GM23338 (cell line): Measurements from ENCODE around the gene CCNT2.

ENCODE experiments used
- CREB1 ChIP-seq: fragments of 250-450 bp; sonication (Bioruptor Pico); IDR thresholded peaks from 2 replicates; pipeline ENCODE4 v1.5.0; 2020; ENCODE audit warnings: low read depth, mild to moderate bottlenecking, moderate library complexity
- EZH2 ChIP-seq: fragments of 200-600 bp; sonication (generic); IDR thresholded peaks from one replicate; pipeline ENCODE4 v1.8.0; 2017; ENCODE audit warnings: antibody characterized with exemption, mild to moderate bottlenecking, low read depth; ENCODE audit not compliant: unreplicated experiment
- EZH2phosphoT487 ChIP-seq: fragments of 200-600 bp; sonication (generic); IDR thresholded peaks from one replicate; pipeline ENCODE4 v1.8.1; 2018; ENCODE audit warnings: antibody characterized with exemption; ENCODE audit not compliant: unreplicated experiment
- POLR2AphosphoS5 ChIP-seq: IDR thresholded peaks from 2 replicates; pipeline ENCODE4 v1.6.1; 2016; ENCODE audit warnings: antibody characterized with exemption, low read depth
- STAT1 ChIP-seq: IDR thresholded peaks from one replicate; pipeline ENCODE4 v1.6.1; 2016; ENCODE audit warnings: antibody characterized with exemption; ENCODE audit not compliant: unreplicated experiment
- ZNF331 ChIP-seq: fragments of 250-450 bp; sonication (Bioruptor Pico); IDR thresholded peaks from 2 replicates; pipeline ENCODE4 v1.5.0; 2020; ENCODE audit warnings: low read depth, mild to moderate bottlenecking, moderate library complexity
- TF ChIP-seq, protein P1 (sequence below), 2 experiments: fragments of 200-600 bp in 1 of 2; sonication (generic) in 1 of 2; conservative IDR thresholded peaks; 2 replicates each; pipeline versions ENCODE4 v1.5.1 to v1.6.1; 2016 to 2017; ENCODE audit warnings: antibody characterized with exemption in 2 of 2, low read depth in 2 of 2, mild to moderate bottlenecking in 2 of 2, moderate library complexity in 1 of 2
- TF ChIP-seq, protein P2 (sequence below): IDR thresholded peaks from one replicate; pipeline ENCODE4 v1.6.1; 2018; ENCODE audit warnings: antibody characterized with exemption; ENCODE audit not compliant: unreplicated experiment

DNA sequence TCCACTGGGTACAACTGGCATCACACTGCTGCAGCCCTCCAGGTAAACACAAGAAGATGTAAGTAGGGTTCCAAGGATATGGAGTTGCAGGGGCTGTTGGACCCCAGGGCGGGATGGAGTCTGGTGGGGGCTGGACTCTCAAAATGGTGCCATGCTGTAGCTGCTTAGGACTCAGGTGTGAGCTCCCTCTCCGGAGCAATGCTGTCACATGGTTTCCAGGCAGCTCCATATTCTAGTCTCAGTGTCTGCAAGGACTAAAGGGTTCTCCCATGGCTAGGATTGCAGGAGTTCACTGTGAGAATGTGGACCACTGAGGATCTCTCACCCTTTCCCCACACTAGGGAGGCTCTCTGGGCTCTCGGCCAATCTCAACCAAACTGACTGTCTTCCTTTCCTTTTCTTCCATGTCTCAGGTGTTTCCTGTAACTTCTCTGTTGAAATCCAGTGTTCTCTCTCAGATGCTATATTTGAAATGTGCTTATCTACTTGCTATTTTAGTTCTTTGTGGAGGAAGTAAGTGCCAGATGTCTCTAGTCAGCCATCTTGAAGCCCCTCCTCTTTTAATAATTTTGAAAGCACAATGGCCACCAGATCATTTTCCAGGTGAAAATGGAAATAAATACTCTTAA lies 57.6 kb downstream of the CCNT2 start:
- TF ChIP-seq, protein P1, sequence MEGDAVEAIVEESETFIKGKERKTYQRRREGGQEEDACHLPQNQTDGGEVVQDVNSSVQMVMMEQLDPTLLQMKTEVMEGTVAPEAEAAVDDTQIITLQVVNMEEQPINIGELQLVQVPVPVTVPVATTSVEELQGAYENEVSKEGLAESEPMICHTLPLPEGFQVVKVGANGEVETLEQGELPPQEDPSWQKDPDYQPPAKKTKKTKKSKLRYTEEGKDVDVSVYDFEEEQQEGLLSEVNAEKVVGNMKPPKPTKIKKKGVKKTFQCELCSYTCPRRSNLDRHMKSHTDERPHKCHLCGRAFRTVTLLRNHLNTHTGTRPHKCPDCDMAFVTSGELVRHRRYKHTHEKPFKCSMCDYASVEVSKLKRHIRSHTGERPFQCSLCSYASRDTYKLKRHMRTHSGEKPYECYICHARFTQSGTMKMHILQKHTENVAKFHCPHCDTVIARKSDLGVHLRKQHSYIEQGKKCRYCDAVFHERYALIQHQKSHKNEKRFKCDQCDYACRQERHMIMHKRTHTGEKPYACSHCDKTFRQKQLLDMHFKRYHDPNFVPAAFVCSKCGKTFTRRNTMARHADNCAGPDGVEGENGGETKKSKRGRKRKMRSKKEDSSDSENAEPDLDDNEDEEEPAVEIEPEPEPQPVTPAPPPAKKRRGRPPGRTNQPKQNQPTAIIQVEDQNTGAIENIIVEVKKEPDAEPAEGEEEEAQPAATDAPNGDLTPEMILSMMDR (conservative IDR thresholded peaks at IDR 0.05; ENCODE audit: low read depth in 2 of 2), result no peak
- TF ChIP-seq EZH2 (no peak), POLR2AphosphoS5 (no peak), STAT1 (no peak), CREB1 (no peak), ZNF331 (CRISPR knock-in tag) (no peak), EZH2phosphoT487 (no peak)
- TF ChIP-seq, protein P2, sequence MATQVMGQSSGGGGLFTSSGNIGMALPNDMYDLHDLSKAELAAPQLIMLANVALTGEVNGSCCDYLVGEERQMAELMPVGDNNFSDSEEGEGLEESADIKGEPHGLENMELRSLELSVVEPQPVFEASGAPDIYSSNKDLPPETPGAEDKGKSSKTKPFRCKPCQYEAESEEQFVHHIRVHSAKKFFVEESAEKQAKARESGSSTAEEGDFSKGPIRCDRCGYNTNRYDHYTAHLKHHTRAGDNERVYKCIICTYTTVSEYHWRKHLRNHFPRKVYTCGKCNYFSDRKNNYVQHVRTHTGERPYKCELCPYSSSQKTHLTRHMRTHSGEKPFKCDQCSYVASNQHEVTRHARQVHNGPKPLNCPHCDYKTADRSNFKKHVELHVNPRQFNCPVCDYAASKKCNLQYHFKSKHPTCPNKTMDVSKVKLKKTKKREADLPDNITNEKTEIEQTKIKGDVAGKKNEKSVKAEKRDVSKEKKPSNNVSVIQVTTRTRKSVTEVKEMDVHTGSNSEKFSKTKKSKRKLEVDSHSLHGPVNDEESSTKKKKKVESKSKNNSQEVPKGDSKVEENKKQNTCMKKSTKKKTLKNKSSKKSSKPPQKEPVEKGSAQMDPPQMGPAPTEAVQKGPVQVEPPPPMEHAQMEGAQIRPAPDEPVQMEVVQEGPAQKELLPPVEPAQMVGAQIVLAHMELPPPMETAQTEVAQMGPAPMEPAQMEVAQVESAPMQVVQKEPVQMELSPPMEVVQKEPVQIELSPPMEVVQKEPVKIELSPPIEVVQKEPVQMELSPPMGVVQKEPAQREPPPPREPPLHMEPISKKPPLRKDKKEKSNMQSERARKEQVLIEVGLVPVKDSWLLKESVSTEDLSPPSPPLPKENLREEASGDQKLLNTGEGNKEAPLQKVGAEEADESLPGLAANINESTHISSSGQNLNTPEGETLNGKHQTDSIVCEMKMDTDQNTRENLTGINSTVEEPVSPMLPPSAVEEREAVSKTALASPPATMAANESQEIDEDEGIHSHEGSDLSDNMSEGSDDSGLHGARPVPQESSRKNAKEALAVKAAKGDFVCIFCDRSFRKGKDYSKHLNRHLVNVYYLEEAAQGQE, result no peak
